Effector memory CD8-positive, alpha-beta T cell (primary cell): ENCODE results near the gene CHD6.

ENCODE experiments used
- ATAC-seq: fragments of 150-1000 bp; cut with Tn5 transposase; replicated peaks from 2 replicates; pipeline ENCODE4 v1.10.0; 2021; ENCODE audit warnings: mild to moderate bottlenecking, moderate library complexity
- DNase-seq, 3 experiments: peaks; one replicate each; pipeline ENCODE4 v3.0.0; 2021
- H3K27ac Mint-ChIP-seq, 2 donors: one replicate each; pipeline ENCODE4 v1.8.0; 2022; ENCODE audit warnings: mild to moderate bottlenecking in 2 of 2, mixed read lengths in 2 of 2, moderate library complexity in 2 of 2
- H3K27me3 Mint-ChIP-seq, 2 donors: one replicate each; pipeline ENCODE4 v1.8.0; 2022; ENCODE audit warnings: mixed read lengths in 2 of 2
- H3K36me3 Mint-ChIP-seq: one replicate; pipeline ENCODE4 v1.8.0; 2022; ENCODE audit warnings: mild to moderate bottlenecking, moderate library complexity, mixed read lengths; ENCODE audit not compliant: insufficient read depth
- H3K4me1 Mint-ChIP-seq, 2 donors: one replicate each; pipeline ENCODE4 v1.8.0; 2022; ENCODE audit warnings: low read depth in 2 of 2, mixed read lengths in 2 of 2
- H3K4me3 Mint-ChIP-seq, 2 donors: one replicate each; pipeline ENCODE4 v1.8.0; 2022; ENCODE audit warnings: mild to moderate bottlenecking in 2 of 2, mixed read lengths in 2 of 2, moderate library complexity in 2 of 2
- H3K9me3 Mint-ChIP-seq, 2 donors: one replicate each; pipeline ENCODE4 v1.8.0; 2022; ENCODE audit warnings: mixed read lengths in 2 of 2

The CHD6 gene

DNA sequence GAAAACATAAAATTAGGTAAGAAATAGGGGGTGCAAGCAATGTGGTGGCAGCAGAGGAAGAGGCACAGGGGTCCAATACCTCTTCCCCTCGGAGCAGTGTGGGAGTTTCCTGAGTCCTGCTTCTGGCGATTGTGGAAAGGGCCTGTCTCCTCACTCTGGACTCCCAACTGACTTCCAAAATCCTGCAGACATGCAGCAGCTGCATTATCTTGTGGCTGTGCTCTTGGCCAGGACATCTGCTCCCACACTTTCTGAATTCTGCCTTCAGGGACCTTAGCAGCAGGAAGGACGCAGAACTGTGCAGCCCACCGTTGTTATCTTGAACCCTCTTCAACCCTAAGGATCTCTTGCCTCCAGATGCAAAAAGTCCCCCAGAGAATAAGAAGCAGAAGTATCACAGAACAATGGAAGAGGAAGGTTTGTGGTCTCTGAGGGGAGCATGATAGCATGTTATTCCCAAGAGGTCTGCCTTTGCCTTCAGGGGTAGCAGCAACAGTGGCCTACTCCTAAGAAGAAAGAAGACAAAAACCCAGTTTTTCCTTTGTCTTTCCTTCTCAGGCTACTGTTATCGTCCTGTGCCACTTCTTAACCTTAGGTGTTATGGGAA, 149.1 kb downstream of the CHD6 start:
- H3K9me3 Mint-ChIP-seq, result no peaks in the 10 kb centered on the region
- H3K4me1 Mint-ChIP-seq, result peaks cover 0 to 2% of the 10 kb centered on the region in 2 donors
- no peak overlapping the region for H3K4me3 Mint-ChIP-seq
- DNase-seq (no peak), ATAC-seq (no peak)
- H3K27me3 Mint-ChIP-seq, result no peaks in the 10 kb centered on the region
- H3K27ac Mint-ChIP-seq, result peak overlapping the region; percentile 48 to 70
- H3K36me3 Mint-ChIP-seq, result peaks cover 26% of the 10 kb centered on the region

DNA sequence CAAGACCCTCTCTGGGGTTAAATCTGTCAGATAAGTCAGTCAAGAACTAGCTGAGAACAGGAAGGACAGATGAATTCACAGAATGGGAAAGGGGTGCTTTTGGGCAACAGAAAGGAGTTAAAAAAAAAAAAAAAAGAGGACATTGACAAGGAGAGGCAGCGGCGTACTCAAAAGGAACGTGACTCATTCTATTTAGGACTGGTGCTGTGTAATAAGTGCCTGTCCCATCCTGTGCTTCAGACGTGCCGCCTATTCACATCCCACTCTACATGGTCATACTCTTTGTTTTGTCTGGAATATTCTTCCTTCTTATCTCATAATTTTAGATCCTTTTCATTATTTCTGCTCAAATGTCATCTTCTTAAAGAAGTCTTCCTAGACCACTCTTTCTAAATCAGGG, 150.5 kb downstream of the CHD6 start:
- Mint-ChIP-seq H3K36me3 (peaks cover 27% of the 10 kb centered on the region), H3K27ac (no peak overlapping the region), H3K4me1 (peaks cover 2% of the 10 kb centered on the region in 2 donors), H3K9me3 (no peaks in the 10 kb centered on the region), H3K4me3 (no peak overlapping the region), H3K27me3 (no peaks in the 10 kb centered on the region)
- ATAC-seq, result no peak
- no peak for DNase-seq

DNA sequence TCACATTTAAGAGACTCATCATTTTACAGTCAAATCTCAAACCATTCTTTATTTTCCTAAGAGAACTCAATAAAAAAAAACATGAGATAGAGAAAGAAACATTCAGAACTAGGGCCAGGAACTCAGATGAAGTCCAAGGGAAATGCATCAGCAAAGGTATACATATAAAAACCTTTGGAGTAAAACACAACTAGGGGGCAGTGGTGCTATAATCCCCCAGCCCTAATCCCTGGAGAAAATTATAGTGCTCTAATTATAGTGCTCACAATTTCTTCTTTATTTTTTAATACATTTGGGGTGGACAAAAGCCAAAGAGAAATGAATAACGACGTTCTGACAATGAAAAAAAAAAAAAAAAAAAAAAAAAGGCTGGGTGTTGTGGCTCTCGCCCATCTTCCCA, 151.0 kb downstream of the CHD6 start:
- H3K4me3 Mint-ChIP-seq, result no peak overlapping the region

DNA sequence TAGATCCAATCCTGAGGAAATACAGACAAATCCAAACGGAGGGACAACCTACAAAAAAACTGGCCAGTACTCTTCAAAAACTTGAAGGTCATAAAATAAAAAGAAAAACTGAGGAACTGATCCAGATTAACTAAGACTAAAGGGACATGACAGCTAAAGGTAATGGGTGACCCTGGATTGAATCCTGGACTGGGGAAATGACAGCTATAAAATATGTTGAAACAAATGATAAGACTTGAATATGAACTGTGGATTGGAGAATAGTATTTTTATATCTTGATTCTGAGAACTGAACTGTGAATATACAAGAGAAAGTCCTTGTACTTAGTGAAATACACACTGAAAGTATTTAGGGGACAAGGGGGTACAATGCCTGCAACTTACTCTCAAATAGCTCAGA, 154.6 kb downstream of the CHD6 start:
- Mint-ChIP-seq H3K4me3 (no peak overlapping the region), H3K4me1 (peaks cover 4 to 6% of the 10 kb centered on the region in 2 donors)
- no peak for DNase-seq

More for the DNA sequence above, 151.0 kb downstream of the CHD6 start:
- Mint-ChIP-seq H3K9me3 (no peaks in the 10 kb centered on the region), H3K27me3 (no peaks in the 10 kb centered on the region), H3K27ac (no peak overlapping the region), H3K36me3 (peaks cover 23% of the 10 kb centered on the region), H3K4me1 (peaks cover 2 to 6% of the 10 kb centered on the region in 2 donors)
- ATAC-seq (no peak), DNase-seq (no peak)

DNA sequence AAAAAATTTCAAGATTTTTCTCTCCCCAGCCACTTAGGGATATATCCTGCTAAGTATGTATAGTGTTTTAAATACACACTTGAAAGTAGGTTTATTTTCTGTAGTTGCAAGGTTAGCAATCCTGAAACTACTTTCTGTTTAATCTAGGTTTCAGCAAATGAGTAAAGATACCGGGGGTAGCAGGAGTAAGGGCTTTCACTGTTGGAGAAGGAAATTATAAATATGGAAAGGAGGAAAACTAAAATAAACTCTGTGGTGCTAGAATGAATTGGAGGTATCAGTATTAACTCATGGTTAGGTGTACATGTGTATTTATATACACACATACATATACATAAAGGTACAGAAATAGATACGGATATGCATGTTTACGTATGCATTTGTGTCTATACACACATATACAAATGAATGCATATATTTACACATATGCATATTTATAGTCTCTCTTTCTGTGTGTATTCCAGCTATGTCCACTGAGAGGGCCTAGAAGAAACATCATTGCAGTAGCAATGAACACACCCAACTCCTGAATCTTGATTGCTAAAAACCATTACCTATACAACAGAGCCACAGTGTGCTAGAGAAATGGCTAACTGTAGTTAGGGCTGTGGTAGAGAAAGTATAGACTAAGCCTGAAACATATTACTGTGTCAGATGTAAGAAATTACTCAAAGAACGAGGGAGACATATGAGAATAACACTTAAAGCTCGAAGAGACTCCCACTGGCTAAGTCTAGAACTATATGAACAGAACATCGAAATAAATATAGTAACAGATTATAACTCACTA, 155.6 kb downstream of the CHD6 start:
- no peaks in the 10 kb centered on the region for H3K27me3 Mint-ChIP-seq
- H3K36me3 Mint-ChIP-seq, result peaks cover 13% of the 10 kb centered on the region
- DNase-seq (no peak), ATAC-seq (no peak)
- no peaks in the 10 kb centered on the region for H3K9me3 Mint-ChIP-seq
- H3K4me3 Mint-ChIP-seq, result no peak overlapping the region
- H3K4me1 Mint-ChIP-seq, result peaks cover 4 to 6% of the 10 kb centered on the region in 2 donors
- peak overlapping the region in 1 of 2 donors; percentile 26 for H3K27ac Mint-ChIP-seq

More for the DNA sequence above, 154.6 kb downstream of the CHD6 start:
- ATAC-seq, result no peak
- Mint-ChIP-seq H3K27me3 (no peaks in the 10 kb centered on the region), H3K9me3 (no peaks in the 10 kb centered on the region), H3K36me3 (peaks cover 8% of the 10 kb centered on the region), H3K27ac (no peak overlapping the region)

DNA sequence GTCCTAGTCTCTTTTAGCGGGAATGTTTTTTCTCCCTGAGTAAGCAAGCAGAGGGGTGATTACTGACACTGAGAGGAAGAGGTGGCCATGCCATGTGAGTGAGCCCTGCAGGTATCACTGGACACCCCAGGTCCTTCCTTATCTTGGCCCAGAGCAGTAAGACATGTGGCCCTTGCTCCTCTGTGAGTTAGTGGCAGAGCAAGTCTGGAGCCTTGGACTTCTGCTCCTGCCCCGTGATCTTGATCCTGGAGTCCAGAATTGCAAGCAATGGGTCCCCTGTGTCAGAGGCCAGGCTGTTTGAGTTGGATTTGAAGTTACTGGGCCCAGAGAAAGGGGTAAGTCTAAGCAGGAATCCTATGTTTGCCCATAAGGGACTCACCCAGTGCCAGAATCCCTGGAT, 159.4 kb downstream of the CHD6 start:
- no peak for ATAC-seq
- Mint-ChIP-seq H3K9me3 (no peaks in the 10 kb centered on the region), H3K4me1 (peaks cover 4 to 6% of the 10 kb centered on the region in 2 donors), H3K4me3 (no peak overlapping the region), H3K27me3 (no peaks in the 10 kb centered on the region), H3K36me3 (peaks cover 31% of the 10 kb centered on the region), H3K27ac (peak overlapping the region in 1 of 2 donors; percentile 35)
- no peak for DNase-seq

DNA sequence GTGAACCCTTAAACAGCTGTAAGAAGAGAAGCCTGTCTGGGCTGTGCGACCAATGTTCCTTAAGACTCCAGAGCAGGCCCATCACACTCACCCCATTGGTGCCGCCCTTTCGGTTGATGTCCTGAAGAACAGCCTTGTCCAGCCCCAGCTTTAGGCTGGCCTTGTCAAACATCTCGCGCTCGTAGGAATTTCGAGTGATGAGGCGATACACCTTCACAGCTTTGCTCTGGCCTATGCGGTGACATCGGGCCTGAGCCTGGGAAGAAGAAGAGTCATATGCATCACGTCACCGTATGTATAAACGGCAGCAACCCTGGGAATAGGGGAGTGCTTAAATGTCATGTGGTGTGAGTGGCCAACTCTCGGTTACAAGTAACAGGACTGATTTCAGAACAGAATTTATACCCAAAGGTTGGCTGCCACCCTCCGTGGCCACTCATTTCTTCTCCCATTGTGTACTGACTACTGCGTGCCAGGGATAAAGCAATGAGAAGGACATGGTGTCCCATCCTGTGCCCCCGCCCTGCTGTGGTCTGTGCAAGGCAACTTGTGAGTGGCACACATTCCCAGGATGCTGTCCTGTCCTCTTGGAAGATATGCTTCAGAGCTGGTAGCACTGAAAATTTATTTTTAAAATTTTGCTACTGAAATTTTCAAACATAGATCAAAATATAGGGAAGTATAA, 160.9 kb downstream of the CHD6 start:
- H3K27ac Mint-ChIP-seq, result no peak overlapping the region
- no peaks in the 10 kb centered on the region for H3K27me3 Mint-ChIP-seq
- no peaks in the 10 kb centered on the region for H3K9me3 Mint-ChIP-seq
- ATAC-seq (no peak), DNase-seq (no peak)
- H3K36me3 Mint-ChIP-seq, result peaks cover 28% of the 10 kb centered on the region
- no peak overlapping the region for H3K4me3 Mint-ChIP-seq
- H3K4me1 Mint-ChIP-seq, result peaks cover under 1 to 4% of the 10 kb centered on the region in 2 donors

DNA sequence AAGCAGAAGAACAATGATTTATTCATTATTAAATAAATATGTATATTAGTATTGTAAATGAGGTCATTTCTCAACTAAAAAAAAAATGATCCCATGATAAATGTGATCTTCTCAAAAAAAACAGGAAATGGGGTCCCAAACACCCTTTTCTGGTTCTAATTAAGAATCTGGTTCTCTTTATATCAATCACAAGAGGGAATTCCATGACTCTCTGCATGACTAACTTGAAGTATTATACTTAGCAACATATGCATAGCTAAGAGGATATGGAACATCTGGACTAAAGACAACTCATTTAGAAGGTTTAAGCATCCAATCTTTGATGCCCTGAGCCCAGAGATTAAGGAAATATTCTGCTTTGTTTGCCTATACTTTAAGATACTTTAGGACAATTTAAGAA, 161.8 kb downstream of the CHD6 start:
- no peak for ATAC-seq
- DNase-seq, result no peak
- Mint-ChIP-seq H3K4me3 (no peak overlapping the region), H3K27ac (no peak overlapping the region), H3K27me3 (no peaks in the 10 kb centered on the region), H3K9me3 (no peaks in the 10 kb centered on the region), H3K36me3 (peaks cover 34% of the 10 kb centered on the region), H3K4me1 (no peaks in the 10 kb centered on the region)

DNA sequence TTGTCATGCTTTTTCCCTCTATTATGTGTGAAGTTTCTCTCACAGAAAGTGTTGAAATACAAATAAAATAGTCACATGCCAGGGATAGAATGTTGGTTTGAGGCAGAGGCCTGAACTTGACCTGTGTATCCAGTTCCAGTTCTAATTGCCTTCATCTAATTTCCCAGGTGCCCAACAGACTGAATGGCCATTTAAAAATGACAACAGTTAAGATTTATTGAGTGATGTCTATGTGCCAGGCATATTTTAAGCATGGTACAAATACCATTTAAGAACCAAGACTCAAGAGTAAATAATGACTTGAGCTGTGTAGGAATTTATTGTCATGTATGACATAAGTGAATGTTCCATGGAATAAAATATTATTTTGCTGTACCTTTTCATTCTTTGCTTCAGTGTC, 163.9 kb downstream of the CHD6 start:
- H3K27me3 Mint-ChIP-seq, result no peaks in the 10 kb centered on the region
- no peak for ATAC-seq

DNA sequence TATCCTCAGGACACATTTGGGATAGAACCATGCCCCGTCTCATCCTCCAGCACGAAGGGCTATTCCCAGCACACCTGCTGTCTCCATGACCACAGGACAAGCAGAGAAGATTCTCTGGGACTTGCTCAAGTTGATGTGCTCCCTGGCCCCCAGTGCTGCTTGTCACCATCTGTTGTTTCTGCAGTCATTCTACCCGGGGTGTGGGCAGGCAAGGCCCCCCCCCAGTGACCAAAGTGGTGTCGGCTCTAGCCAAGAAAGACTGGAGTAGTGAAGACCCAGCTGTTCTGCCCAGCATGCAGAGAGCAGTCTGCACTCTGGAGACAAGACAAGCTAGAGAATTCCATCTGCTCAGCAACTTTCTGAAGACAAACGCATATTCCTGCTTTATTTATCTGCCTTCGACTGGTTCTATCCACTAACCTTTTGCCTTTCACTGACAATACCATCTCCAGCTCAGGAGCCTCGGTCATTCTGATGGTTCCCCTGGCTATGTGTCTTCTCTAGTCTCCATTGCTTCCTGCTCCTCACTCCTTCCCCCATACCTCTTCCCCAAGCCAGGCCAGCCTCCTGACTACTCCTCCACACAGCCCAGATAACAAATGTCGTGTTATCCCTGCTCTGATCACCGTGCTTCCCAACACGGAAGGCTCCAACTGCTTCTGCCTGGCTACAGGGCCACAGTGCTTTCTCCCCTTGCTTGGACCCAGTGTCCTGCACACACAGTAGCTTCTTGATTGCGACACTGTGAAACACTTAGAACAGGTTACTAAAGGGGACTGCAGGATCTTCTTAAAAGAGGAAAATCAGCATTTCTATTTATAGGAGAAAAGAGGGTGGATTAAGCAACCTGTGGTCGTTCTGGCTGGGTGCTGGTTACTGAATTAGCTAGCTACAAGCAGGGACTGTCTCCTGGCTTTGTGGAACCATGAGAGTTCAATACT, 164.9 kb downstream of the CHD6 start:
- Mint-ChIP-seq H3K27me3 (no peaks in the 10 kb centered on the region), H3K9me3 (no peaks in the 10 kb centered on the region), H3K4me3 (no peak overlapping the region), H3K36me3 (peaks cover 58% of the 10 kb centered on the region), H3K27ac (no peak overlapping the region), H3K4me1 (no peaks in the 10 kb centered on the region)
- ATAC-seq (no peak), DNase-seq (no peak)

More for the DNA sequence above, 163.9 kb downstream of the CHD6 start:
- peak overlapping the region in 1 of 2 donors; percentile 20 for H3K27ac Mint-ChIP-seq
- H3K36me3 Mint-ChIP-seq, result peaks cover 49% of the 10 kb centered on the region
- H3K4me3 Mint-ChIP-seq, result no peak overlapping the region
- no peaks in the 10 kb centered on the region for H3K4me1 Mint-ChIP-seq
- H3K9me3 Mint-ChIP-seq, result no peaks in the 10 kb centered on the region
- DNase-seq, result no peak

DNA sequence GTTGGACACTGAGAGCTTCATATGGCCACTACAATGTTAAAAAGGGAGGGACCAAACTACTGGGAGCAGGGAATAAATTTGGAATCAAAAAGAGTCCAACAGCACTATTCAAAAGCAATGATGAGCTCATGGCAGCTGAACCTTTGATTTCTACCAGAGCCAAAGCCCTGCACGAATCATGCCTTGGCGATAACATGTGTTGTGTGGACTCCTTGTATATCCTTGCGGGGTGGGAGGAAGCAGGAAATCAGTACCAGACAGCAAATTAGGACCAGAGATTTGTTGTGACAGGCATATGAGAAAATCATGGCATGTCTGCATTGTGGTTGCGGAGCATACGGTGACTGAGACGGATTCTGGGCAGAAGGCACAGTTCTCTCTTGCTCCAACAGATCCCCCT, 166.0 kb downstream of the CHD6 start:
- H3K4me1 Mint-ChIP-seq, result no peaks in the 10 kb centered on the region
- no peak overlapping the region for H3K4me3 Mint-ChIP-seq
- DNase-seq (no peak), ATAC-seq (no peak)
- H3K9me3 Mint-ChIP-seq, result no peaks in the 10 kb centered on the region
- no peak overlapping the region for H3K27ac Mint-ChIP-seq
- H3K27me3 Mint-ChIP-seq, result no peaks in the 10 kb centered on the region
- H3K36me3 Mint-ChIP-seq, result peaks cover 63% of the 10 kb centered on the region

DNA sequence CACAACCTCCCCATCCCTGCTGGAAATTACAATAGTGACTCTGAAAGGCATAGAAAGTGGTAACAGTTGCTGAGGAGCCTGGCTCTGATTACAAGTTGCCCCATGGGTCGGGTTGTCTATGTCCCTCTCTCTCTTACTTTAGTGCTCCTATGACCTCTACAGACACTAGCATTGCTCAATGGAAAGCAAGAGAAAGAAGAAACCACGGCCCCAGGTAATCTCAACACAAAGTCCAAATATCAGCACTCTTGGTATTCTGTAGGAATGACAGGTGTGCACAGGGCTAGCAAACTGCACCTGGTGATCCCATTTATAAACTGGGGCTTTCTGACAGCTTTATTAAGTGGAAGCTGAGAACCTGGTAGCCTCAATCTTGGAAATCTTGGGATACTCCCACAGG, 171.2 kb downstream of the CHD6 start:
- DNase-seq, result no peak
- Mint-ChIP-seq H3K9me3 (no peaks in the 10 kb centered on the region), H3K4me3 (no peak overlapping the region), H3K36me3 (peaks cover 55% of the 10 kb centered on the region), H3K27me3 (no peaks in the 10 kb centered on the region), H3K27ac (no peak overlapping the region), H3K4me1 (no peaks in the 10 kb centered on the region)
- no peak for ATAC-seq

DNA sequence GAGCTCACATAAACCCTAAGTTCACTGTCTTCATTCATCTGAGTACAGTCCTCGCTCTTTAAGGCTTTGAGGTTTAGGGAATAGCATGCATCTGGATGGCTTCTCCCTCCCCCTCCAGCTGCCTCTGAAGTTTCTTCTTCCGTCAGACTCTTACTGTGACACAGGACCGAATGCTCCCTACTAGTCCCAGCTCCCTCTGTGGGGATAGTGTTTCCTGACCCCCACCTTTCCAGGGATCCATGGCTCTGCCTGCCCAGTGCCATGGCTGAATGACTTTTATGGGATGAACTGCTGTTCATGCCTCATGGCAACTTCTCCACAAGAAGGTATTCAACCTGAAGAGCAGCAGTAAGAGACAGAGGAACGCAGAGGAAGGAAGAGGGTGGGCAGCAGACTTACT, 171.7 kb downstream of the CHD6 start:
- H3K9me3 Mint-ChIP-seq, result no peaks in the 10 kb centered on the region
- no peak overlapping the region for H3K27ac Mint-ChIP-seq
- peaks cover 50% of the 10 kb centered on the region for H3K36me3 Mint-ChIP-seq
- H3K27me3 Mint-ChIP-seq, result no peaks in the 10 kb centered on the region
- ATAC-seq, result no peak
- no peak for DNase-seq
- no peaks in the 10 kb centered on the region for H3K4me1 Mint-ChIP-seq
- H3K4me3 Mint-ChIP-seq, result no peak overlapping the region
